SU-DHL-6 (cell line): ENCODE results near the gene TADA2B.

Source experiments
- H2AFZ ChIP-seq: fragments of 200-600 bp; sonication (generic); 2 replicates; pipeline ENCODE4 v1.6.1; 2014; ENCODE audit warnings: low read depth, mild to moderate bottlenecking, moderate library complexity, mixed read lengths, antibody characterized with exemption, low read length; ENCODE audit not compliant: severe bottlenecking
- H3F3A ChIP-seq: fragments of 200-600 bp; shearing (Covaris generic); 2 replicates; pipeline ENCODE4 v1.6.0; 2016; ENCODE audit warnings: antibody characterized with exemption, mild to moderate bottlenecking; ENCODE audit not compliant: insufficient read depth
- H3K27ac ChIP-seq: fragments of 200-600 bp; sonication (generic); 2 replicates; pipeline ENCODE4 v1.5.1; 2016; ENCODE audit warnings: low read depth, mild to moderate bottlenecking, low read length, moderate library complexity, mixed read lengths
- H3K27me3 ChIP-seq: fragments of 200-600 bp; sonication (generic), shearing (Covaris generic); 2 replicates; pipeline ENCODE4 v1.6.0; 2014; ENCODE audit warnings: mild to moderate bottlenecking, low read length
- H3K36me3 ChIP-seq: fragments of 200-600 bp; sonication (generic); 2 replicates; pipeline ENCODE4 v1.6.1; 2014; ENCODE audit warnings: mild to moderate bottlenecking, low read length, mixed read lengths
- H3K4me2 ChIP-seq: fragments of 300-600, 200-600 bp; shearing (Covaris generic), sonication (generic); 2 replicates; pipeline ENCODE4 v1.6.0; 2014; ENCODE audit warnings: low read length, low read depth, mild to moderate bottlenecking; ENCODE audit not compliant: poor library complexity, severe bottlenecking
- H3K4me3 ChIP-seq: fragments of 200-600 bp; sonication (generic); 2 replicates; pipeline ENCODE4 v1.5.1; 2014; ENCODE audit warnings: antibody characterized with exemption, low read length, mild to moderate bottlenecking, mixed read lengths; ENCODE audit not compliant: insufficient read depth, poor library complexity, severe bottlenecking
- H3K79me2 ChIP-seq: fragments of 200-600 bp; sonication (generic); 2 replicates; pipeline ENCODE4 v1.6.1; 2014; ENCODE audit warnings: mild to moderate bottlenecking, low read length, moderate library complexity; ENCODE audit not compliant: insufficient read depth
- H3K9ac ChIP-seq: fragments of 200-600 bp; sonication (generic); 2 replicates; pipeline ENCODE4 v1.7.0; 2014; ENCODE audit warnings: mild to moderate bottlenecking, low read length
- H3K9me2 ChIP-seq: fragments of 200-600 bp; sonication (generic); replicated peaks from 2 replicates; pipeline ENCODE4 v1.6.1; 2014; ENCODE audit warnings: low read length; ENCODE audit not compliant: insufficient read depth
- H3K9me3 ChIP-seq: fragments of 200-600 bp; sonication (generic); 2 replicates; pipeline ENCODE4 v1.6.1; 2014; ENCODE audit warnings: low read length, mixed read lengths; ENCODE audit not compliant: insufficient read depth
- H4K20me1 ChIP-seq: fragments of 200-600 bp; sonication (generic); 2 replicates; pipeline ENCODE4 v1.6.1; 2014; ENCODE audit warnings: low read depth, mild to moderate bottlenecking, antibody characterized with exemption, low read length, moderate library complexity, mixed read lengths
- CTCF ChIP-seq: fragments of 200-600 bp; sonication (generic); IDR thresholded peaks from one replicate; pipeline ENCODE4 v1.5.1; 2017; ENCODE audit warnings: antibody characterized with exemption, mild to moderate bottlenecking, low read length, moderate library complexity; ENCODE audit not compliant: insufficient read depth, poor library complexity, severe bottlenecking
- EZH2phosphoT487 ChIP-seq: fragments of 200-600 bp; sonication (generic), shearing (Covaris generic); conservative IDR thresholded peaks from 2 replicates; pipeline ENCODE4 v1.6.1; 2018; ENCODE audit warnings: mild to moderate bottlenecking, antibody characterized with exemption, low read length, moderate library complexity, mixed read lengths

Gene TADA2B

GRCh38 chr4:7066006-7066405 lies 22.8 kb downstream of the TADA2B start:
- Histone ChIP-seq H3K4me2 (peak overlapping the region; percentile 94), H3K9ac (peak overlapping the region; percentile 89), H3K79me2 (peaks cover 43% of the 10 kb centered on the region), H3K4me3 (no peak overlapping the region), H3K9me2 (no peaks in the 10 kb centered on the region), H4K20me1 (no peaks in the 10 kb centered on the region; the same call in 1 of the 2 replicates), H3K27me3 (no peaks in the 10 kb centered on the region), H3K9me3 (no peaks in the 10 kb centered on the region), H2AFZ (no peak overlapping the region), H3K36me3 (peaks cover 10% of the 10 kb centered on the region; the same call in 1 of the 2 replicates), H3K27ac (no peak overlapping the region), H3F3A (no peaks in the 10 kb centered on the region)
- TF ChIP-seq CTCF (no peak), EZH2phosphoT487 (no peak)

- peaks cover 9% of the 10 kb centered on the region; the same call in 1 of the 2 replicates for H3K36me3 ChIP-seq
- peak overlapping the region; percentile 88 for H3K4me3 ChIP-seq
- peak overlapping the region; percentile 94 for H3K4me2 ChIP-seq
- H3K9ac ChIP-seq = peak overlapping the region; percentile 89
- TF ChIP-seq CTCF (no peak), EZH2phosphoT487 (no peak)
- no peaks in the 10 kb centered on the region; the same call in 1 of the 2 replicates for H4K20me1 ChIP-seq
- no peaks in the 10 kb centered on the region for H3K9me3 ChIP-seq
- H3K79me2 ChIP-seq = peaks cover 43% of the 10 kb centered on the region
- H3K27ac ChIP-seq = no peak overlapping the region
- H3K27me3 ChIP-seq = no peaks in the 10 kb centered on the region
- H3F3A ChIP-seq = no peaks in the 10 kb centered on the region
- no peak overlapping the region for H2AFZ ChIP-seq
- H3K9me2 ChIP-seq = no peaks in the 10 kb centered on the region
Measured at GRCh38 chr4:7066493-7066892, 23.3 kb downstream of the TADA2B start.

GRCh38 chr4:7067126-7067451 lies 23.9 kb downstream of the TADA2B start:
- Histone ChIP-seq H2AFZ (peak overlapping the region; percentile 58), H3K4me2 (peak overlapping the region; percentile 94), H3K9me2 (no peaks in the 10 kb centered on the region), H3K4me3 (peak overlapping the region; percentile 88), H3K9me3 (no peaks in the 10 kb centered on the region), H3K27me3 (no peaks in the 10 kb centered on the region), H3K9ac (peak overlapping the region; percentile 89), H4K20me1 (no peaks in the 10 kb centered on the region; the same call in 1 of the 2 replicates), H3F3A (no peaks in the 10 kb centered on the region), H3K79me2 (peaks cover 43% of the 10 kb centered on the region), H3K27ac (peak overlapping the region; percentile 57; the same call in 1 of the 2 replicates), H3K36me3 (peaks cover 8% of the 10 kb centered on the region; the same call in 1 of the 2 replicates)
- TF ChIP-seq EZH2phosphoT487 (no peak), CTCF (no peak)
